Fibroblast of mammary gland (primary cell): Measurements from ENCODE around the gene COL15A1.
A peak's percentile ranks its signal among the peaks of the same experiment; 100 is the strongest.

Experiments
- DNase-seq: peaks from one replicate; pipeline ENCODE4 v3.0.0-alpha.2; 2010; ENCODE audit warnings: low read depth
- H3K4me3 ChIP-seq: 2 replicates; pipeline ENCODE4 v1.5.1; 2011; ENCODE audit warnings: low read depth, mild to moderate bottlenecking, low read length, moderate library complexity; ENCODE audit not compliant: control insufficient read depth
- TF ChIP-seq, protein P1 (sequence below): conservative IDR thresholded peaks from 2 replicates; pipeline ENCODE4 v1.5.1; 2011; ENCODE audit warnings: low read depth, low read length, inconsistent platforms; ENCODE audit not compliant: control insufficient read depth, insufficient read depth

Gene COL15A1

DNA sequence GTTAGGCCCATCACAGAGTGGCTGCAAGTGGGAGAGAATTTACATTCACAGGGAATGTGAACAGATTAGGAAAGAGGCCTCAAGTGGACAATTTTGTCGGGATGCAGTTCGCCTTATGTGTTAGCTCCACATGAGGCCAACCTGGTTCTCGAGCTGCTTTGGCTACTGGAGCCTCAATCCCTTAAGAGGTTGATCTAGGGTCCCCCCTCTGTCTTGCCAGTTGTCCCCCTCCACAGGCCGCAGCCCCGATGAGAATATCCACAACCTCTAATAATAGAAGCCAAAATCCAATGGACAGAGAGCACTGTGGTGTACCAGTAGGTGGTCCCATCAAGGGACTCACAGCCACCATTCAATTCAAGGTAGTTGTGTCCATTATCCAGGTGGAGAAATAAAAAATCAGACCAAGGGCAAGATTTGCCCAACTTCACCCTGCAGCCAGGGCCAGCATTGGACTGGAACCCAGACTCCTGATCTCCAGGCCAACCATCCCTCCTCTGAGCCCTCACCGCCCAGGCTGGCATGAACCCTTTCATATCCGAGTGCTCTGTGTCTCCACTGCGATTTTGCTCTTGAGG, 1.7 kb upstream of the COL15A1 start:
- no peak overlapping the region for H3K4me3 ChIP-seq
- TF ChIP-seq, protein P1, sequence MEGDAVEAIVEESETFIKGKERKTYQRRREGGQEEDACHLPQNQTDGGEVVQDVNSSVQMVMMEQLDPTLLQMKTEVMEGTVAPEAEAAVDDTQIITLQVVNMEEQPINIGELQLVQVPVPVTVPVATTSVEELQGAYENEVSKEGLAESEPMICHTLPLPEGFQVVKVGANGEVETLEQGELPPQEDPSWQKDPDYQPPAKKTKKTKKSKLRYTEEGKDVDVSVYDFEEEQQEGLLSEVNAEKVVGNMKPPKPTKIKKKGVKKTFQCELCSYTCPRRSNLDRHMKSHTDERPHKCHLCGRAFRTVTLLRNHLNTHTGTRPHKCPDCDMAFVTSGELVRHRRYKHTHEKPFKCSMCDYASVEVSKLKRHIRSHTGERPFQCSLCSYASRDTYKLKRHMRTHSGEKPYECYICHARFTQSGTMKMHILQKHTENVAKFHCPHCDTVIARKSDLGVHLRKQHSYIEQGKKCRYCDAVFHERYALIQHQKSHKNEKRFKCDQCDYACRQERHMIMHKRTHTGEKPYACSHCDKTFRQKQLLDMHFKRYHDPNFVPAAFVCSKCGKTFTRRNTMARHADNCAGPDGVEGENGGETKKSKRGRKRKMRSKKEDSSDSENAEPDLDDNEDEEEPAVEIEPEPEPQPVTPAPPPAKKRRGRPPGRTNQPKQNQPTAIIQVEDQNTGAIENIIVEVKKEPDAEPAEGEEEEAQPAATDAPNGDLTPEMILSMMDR, result no peak

DNA sequence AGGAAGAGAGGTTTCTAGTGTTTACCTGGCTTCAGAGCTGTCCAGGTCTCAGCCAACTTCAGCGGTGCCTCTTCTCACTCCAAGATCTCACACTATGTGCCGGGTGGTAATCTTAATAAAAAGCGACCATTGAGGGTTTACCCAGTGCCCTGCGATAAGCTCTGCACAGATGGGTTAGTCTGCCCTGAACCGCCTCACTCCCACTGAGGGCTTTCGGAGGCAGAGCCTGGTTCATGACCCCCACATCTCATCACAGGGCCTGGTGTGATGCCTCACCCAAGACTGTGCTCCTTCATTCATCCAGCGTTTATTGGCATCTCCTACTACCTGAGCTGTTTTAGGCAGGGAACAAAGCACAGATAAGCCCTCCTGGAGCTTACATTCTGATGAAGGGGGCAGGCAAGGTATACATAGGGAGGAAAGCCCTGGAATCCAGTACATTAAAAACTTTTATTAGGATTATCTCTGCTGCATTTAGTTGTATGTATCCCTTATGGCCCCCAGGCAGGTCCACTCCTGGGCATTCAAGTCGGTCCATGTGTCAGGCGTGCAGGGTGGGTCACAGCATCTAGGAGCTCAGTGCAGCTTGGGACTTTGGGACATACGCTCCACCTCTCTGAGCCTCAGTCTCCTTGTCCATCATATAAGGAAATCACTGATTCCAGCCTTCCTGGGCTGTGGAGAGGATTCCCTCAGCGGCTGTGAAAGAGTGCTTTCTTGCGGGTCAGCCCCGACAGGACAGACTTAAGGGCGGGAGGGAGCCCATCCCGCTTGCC, 613 bp upstream of the COL15A1 start:
- H3K4me3 ChIP-seq, result peak overlapping the region; percentile 25
- TF ChIP-seq, protein P1, result no peak
- no peak for DNase-seq

More for the DNA sequence above, 1.7 kb upstream of the COL15A1 start:
- DNase-seq, result no peak

GRCh38 chr9:98944057-98944733, 488 bp downstream of the COL15A1 start:
- no peak for DNase-seq
- TF ChIP-seq, protein P1, result no peak
- peak overlapping the region; percentile 57 for H3K4me3 ChIP-seq

- peak overlapping the region; percentile 57 for H3K4me3 ChIP-seq
- TF ChIP-seq, protein P1, result no peak
- DNase-seq, result no peak
These were observed 997 bp downstream of the COL15A1 start for GRCh38 chr9:98944734-98945074.

GRCh38 chr9:98949565-98949964, 5.9 kb downstream of the COL15A1 start:
- H3K4me3 ChIP-seq, result no peak overlapping the region
- TF ChIP-seq, protein P1, result no peak
- no peak for DNase-seq

GRCh38 chr9:98950262-98950661, 6.6 kb downstream of the COL15A1 start:
- TF ChIP-seq, protein P1, result no peak
- H3K4me3 ChIP-seq, result no peak overlapping the region
- no peak for DNase-seq
